HG03060 (cell line): Measurements from ENCODE around the gene TOE1.
A peak's percentile ranks its signal among the peaks of the same experiment; 100 is the strongest.
"Not testable (repeated sequence)": the region's sequence is repeated elsewhere in the genome, so short reads cannot be mapped to it uniquely, and the experiment has no call there.

Experiments used
- ATAC-seq: cut with Tn5 transposase; IDR thresholded peaks from one replicate; pipeline ENCODE4 v1.9.1; 2021; ENCODE audit warnings: low read depth, moderate number of reproducible peaks; ENCODE audit not compliant: unreplicated experiment

Gene TOE1

DNA sequence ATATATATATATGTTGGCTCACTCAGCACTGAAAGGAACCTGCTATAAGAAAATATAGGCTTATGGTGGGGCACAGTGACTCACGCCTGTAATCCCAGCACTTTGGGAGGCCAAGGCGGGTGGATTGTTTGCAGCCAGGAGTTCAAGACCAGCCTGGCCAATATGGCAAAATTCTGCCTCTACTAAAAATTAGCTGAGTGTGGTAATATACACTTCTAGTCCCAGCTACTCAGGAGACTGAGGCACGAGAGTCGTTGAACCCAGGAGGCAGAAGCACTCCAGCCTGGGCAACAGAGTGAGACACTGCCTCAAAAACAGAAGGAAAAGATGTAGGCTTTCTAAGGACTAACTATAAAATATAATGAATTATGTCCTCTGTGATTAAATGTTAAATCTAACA lies 14.9 kb downstream of the TOE1 start:
- no peak for ATAC-seq

DNA sequence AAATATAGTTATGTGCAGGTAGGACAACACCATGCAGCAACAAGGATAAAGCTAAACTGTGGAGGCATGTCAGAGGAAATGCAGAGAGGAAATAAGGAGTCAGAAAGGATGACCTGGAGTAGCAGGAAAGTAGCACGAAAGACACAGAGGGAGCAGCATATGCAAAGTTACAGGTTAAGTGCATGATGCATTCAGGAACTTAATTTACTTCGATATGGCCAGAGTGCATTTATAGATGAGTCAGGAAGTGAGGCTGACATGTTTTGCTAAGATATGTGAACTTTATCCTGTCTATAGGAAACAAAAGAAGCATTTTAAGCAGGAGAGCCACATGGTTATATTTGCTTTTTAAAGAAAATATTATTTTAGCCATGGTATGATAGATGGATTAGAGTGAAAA lies 15.7 kb downstream of the TOE1 start:
- ATAC-seq, result no peak

DNA sequence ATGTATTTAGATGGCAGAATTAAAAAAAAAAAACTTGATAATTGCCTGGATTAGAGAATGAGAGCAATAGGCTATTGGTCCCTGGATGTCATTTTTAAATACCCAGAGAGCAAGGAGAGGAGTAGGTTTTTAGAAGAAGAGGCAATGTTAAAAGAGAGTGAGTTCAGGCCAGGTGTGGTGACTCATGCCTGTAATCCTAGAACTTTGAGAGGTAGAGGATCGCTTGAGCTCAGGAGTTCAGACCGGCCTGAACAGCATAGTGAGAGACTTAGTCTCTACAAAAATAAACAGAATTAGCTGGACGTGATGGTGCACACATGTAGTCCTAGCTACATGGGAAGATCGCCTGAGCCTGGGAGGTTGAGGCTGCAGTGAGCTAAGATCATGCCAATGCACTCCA lies 16.2 kb downstream of the TOE1 start:
- no peak for ATAC-seq

DNA sequence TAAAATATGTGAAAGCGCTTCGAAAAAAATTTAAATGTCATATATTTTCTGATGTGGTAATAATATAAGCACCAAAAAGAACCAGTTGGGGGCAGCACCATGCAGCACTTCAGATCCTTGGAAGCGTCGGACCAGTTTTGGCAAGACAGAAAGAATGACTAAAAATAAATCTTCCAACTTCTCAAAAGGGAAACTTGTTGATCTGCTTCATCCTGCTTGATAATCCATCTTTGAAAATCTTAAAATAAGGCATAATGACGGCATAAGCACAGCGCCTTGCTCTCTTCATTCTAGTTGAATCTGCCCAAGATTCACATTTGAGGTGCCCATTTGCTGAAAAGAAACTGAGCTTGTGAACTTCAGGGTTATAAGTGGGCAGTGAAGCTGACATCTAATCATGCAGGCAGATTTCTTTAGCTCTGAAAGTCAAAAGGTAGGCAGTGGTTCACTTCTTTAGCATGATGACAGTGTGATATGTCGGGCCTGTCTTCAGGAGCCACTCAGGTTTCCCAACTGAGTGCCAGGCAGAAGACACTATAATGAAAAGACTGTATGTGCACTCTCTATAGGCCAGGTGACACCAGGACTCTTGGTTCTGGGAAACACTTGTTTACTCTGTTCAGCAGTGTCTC lies 20.0 kb downstream of the TOE1 start:
- no peak for ATAC-seq

DNA sequence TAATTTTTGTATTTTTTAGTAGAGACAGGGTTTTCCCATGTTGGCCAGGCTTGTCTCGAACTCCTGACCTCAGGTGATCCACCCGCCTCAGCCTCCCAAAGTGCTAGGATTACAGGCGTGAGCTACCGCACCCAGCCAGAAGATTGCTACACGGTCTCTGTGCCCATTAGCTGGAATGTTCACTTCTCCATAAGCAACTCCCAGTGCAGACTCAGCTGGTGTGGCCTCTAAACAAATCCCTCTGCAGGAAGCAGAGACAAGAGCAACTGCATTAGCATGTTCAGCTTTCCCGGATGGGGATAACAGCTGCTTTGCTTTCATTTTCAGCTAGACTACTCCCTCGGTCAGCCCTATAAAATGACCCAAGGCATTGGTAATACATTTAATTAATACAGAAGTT lies 21.0 kb downstream of the TOE1 start:
- not testable (repeated sequence) for ATAC-seq

DNA sequence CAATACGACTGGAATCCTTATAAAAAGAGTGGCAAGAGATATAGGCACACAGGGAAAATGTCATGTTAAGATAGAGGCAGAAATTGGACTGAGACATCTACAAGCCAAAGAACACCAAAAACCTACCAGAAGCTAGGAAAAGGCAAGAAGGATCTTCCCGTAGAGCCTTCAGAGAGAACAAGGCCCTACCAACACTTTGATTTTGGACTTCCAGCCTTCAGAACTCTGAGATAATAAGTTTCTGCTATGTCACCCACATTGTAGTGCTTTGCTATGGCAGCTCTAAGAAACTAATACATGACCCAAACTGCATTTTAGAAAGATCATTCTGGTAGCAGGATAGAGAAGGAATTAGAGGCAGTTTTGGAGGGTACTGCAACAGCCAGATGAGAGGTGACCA lies 24.3 kb downstream of the TOE1 start:
- no peak for ATAC-seq

DNA sequence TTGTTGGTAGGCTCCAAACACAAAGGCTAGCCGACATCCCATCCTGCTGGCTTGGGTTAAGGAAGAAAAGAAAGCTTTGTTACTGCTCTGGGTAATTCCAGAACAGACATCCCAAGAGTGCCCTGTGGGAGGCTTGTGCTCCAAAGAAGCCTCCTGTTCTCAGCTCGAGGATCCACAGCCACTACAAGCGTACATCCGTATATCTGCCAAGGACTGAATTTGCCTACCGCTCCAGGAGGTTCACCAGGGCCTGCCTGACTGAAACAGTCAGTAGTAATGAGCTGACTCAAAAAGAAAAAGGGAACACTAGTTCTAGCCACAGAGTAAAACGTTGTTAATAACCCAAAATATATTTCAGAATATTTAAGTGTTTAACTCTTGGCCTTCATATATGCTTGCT lies 25.1 kb downstream of the TOE1 start:
- ATAC-seq, result no peak

DNA sequence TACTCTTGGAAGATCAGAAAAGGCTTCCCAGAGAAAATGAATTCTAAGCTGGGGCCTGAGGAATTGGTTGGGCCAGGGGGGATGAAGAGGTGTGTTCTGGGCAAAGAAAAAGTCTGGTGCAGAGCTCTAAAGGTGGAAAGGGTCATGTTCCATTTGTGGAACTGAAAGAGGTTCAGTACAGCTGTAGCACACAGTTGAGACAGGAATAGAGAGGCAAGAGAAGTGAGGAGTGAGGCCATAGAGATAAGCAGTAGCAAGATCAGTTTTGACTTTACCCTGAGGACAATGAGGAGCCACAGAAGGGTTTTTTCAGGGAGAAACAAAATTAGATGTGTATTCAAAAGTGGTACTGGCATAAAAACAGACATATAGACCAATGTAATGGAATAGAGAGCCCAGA lies 30.6 kb downstream of the TOE1 start:
- peak; percentile 51 for ATAC-seq

DNA sequence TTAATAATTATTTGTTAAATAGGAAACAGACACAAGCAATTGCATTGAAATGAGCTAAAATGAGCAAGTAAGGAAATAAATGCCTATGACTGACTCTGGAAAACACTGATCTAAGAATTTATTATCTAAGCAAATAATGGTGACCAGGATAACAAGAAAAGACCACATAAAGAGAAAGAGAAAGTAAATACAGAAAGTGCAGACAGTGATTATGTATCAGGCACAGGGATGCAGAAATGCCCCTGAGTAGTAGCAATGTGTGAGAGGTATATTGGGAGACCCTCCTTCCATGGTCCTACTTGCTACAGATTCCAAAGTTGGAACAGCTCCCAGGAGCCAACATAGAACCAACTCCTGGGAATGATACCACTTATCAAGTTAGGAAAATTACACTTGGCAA lies 33.6 kb downstream of the TOE1 start:
- ATAC-seq, result no peak

DNA sequence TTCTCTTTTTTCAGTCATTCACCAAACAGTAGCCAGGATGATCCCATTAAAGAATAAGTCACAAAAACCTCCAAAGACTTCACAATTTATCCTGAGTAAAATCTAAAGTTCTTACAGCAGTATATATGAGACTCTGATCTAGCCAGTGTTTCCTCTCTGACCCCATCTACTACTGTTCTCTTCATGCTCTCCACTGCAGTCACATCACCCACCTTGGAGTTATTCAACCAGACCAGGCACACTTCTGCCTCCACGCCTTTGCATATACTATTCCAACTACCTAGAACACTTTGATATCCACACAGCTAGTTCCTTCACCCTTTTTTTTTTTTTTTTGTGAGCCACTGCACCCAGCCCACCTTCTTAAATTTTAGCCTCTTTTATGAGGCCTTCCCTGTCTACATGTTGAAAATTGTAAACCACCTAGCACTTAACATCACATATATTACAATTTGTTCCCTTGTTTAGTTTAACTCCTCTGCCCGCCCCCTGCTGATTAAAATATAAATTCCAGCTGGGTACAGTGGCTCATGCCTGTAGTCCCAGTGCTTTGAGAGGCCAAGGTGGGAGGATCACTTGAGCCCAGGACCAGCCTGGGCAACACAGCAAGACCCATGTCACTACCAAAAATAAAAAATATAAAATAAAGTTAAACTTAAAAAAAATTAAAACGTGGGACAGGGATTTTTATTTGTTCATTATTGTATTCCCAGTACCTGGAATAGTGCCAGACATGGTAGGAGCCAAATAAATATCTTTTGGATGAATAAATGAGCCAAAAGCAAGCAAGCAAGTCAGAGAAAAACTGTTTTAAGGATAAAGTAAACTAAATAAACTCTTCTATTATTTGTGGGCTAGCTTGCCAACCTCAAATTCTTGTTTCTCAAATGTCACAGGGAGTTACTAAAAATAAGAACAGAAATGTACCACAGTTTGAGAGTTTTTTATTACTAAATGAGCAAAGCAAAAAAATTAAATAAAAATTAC lies 35.4 kb downstream of the TOE1 start:
- ATAC-seq, result no peak

DNA sequence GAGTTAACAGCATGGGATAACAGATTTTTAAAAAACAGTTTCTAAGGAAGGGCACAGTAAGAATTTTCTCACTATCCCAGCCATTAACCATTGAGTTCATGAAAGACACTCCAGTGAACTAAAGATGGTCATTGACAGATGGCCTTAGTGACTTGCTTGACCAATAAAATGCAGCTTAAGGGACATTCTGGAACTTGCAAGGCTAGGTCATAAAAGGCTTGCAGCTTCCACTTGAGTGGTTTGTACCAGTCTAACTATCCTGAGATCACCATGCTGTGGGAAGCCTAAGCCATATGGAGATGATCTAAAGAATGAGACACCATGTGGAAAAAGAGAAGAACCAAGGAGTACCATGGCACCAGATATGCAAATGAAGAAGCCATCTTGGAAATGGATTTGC lies 38.2 kb downstream of the TOE1 start:
- no peak for ATAC-seq

DNA sequence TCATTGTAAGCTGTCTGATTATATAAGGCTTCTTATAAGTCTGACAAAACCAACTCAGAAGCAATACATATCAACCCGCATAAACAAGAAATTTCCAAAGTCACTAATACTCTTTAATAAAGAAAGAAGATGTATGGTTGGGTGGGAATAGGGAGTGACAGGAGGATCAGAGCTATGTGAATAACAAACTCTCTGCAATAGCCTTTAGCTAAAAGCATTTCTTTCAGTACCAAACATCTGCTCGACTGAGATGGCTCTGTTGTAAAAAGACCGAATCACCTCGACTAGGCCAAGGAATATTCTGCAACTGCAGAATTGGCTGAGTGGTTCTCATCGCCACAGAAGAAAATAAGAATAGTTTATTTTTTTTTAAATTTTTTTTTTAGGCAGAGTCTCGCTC lies 39.6 kb downstream of the TOE1 start:
- ATAC-seq, result no peak

DNA sequence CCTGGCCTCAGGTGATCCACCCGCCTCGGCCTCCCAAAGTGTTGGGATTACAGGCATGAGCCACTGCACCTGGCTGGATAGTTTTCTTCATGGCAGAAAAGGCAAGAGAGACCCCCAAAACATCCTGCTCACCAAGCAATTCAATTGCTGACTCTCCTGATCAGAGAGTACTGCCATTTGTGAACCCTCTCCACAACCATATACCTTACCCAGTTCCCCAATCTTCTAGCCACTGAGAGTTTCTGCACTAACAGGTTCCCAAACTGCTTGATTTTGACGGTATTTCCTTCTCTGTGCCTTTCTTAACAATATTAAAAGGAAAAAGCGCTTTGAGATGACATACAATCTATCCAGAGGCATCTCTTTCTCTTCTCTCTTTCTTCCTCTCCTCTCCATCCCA lies 40.2 kb downstream of the TOE1 start:
- ATAC-seq, result no peak

DNA sequence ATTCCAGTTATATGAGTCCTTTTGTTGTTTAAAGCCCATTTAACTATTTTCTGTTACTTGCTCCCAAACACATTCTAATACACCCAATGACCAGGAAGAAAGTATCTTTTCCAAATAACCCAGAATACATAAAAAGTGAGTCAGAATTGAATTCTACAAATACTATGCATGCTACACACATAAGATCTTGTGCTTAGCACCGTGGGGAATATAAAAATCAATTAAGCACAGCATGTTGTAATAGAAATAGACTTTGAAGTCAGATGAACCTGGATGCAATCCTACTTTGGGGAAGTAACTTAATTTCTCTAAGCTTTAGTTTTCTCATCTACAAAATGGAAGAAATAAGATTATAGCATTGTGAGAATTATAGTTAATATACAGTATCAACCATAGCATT lies 40.8 kb downstream of the TOE1 start:
- ATAC-seq, result no peak

DNA sequence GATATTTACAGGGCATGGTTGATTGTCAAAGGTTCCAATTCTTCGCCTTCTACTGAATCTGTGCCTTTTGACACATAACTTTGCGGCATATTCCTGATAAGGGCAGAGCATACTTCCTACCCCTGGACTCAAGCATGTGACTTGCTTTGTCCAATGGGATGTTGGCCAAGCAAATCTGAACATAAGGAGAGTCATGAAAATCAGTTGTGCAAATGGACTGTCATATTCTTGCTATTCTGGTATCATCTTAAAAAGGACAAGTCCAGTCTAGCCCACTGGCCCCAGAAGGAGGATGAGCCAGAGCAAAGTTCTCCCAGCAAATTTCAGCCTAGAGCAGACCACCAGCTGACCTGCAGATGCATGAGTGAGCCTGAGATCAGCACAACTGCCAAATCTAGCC lies 41.3 kb downstream of the TOE1 start:
- ATAC-seq, result no peak

DNA sequence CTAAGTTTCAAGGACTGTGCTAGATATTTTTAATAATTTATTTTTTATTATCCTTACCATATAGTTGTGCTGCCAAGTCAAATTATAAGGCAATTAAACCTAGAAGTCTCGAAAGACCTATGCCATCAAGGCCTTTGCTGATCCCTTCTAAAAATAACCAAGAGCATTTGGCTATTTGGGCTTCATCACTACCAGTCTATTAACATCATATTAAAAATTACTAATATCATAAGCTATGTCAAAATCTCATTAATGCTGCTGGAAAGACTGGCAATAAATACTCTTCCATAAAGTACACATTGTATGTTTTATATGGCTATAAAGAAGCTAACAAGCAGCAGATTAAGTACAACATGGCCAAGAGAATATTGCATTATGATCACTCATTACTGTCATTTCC lies 43.2 kb downstream of the TOE1 start:
- ATAC-seq, result no peak

DNA sequence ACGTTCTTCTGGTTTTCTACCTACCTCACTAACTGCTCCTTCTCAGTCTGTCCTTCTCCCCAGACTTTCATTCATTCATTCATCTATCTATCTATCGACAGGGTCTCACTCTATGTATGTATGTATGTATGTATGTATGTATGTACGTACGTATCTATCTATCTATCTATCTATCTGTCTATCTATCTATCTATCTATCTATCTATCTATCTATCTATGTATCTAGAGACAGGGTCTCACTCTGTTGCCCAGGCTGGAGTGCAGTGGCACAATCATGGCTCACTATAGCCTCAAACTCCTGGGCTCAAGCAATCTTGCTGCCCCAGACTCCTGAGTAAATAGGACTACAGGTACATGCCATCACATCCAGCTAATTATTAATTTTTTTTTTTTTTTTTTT lies 44.2 kb downstream of the TOE1 start:
- ATAC-seq, result not testable (repeated sequence)

DNA sequence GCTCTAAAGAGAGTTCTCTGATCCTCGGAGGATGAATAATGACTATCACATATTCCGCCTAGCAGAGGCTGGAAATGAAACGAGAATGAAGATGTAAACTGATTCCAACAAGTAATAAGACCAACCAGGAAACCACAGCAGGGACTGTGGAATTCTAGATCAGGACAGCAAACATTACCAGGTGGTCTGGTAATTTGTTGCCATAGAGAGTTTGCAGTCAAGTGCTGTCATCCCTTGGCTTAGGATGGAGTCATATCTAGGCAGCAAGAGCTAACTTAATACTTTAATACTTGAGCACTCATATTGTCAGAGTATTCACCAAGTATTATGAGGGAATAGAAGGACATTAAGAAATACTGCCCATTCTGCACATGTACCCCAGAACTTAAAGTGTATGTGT lies 45.3 kb downstream of the TOE1 start:
- no peak for ATAC-seq

DNA sequence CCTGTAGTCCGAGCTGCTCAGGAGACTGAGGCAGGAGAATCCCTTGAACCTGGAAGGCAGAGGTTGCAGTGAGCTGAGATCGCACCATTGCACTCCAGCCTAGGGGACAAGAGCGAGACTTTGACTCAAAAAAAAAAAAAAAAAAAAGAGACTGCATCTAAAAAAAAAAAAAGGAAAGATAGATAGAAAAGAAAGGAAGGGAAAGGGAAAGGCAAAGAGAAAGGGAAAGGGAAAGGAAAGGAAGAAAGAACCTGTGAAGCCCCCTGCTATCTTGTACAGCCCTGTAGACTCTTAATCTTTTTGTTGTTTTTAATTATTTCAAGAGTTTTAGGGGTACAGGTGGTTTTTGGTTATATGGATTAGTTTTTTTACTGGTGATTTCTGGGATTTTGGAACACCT lies 46.2 kb downstream of the TOE1 start:
- ATAC-seq, result no peak
